HCT116 (cell line): ENCODE measurements around the gene SLC35C1. TPM values are rescaled to one million over a fixed set of nuclear protein-coding genes. Genes with fewer than 3 reads are reported as not detected.

ENCODE experiments used
- ATAC-seq: fragments of 200-7000 bp; cut with Tn5 transposase; 2 replicates; pipeline ENCODE4 v1.9.1; 2020; ENCODE audit warnings: mild to moderate bottlenecking, moderate library complexity
- BruUV-seq: library from RNA; stranded (reverse); fragments of 400-500 nt; replicated peaks from 2 replicates; lab custom pipeline; 2021; lab: Mats Ljungman, UMichigan
- CTCF ChIA-PET: fragments of 300-600 bp; sonication (Branson Sonifier 250); formaldehyde crosslinking; loops from one replicate; lab custom pipeline; 2021; ENCODE audit warnings: antibody characterized with exemption; lab: Charles Lee
- POLR2A ChIA-PET: fragments of 300-600, 350-600 bp; sonication (Branson Sonifier 250); formaldehyde crosslinking; loops from one replicate; lab custom pipeline; 2021; ENCODE audit warnings: antibody characterized with exemption; lab: Charles Lee
- RAD21 ChIA-PET, 2 experiments: fragments of 300-600 bp; sonication (Branson Sonifier 250); formaldehyde crosslinking; loops; one replicate each; lab custom pipeline; 2023; ENCODE audit warnings: low total read pairs in 2 of 2; ENCODE audit not compliant: uncharacterized antibody in 2 of 2, unreplicated experiment in 2 of 2, low non-redundant PET in 1 of 2; lab: Charles Lee
- DNase-seq: peaks from one replicate; pipeline ENCODE4 v3.0.0-alpha.2; 2010; ENCODE audit warnings: low read depth, low spot score
- H2AFZ ChIP-seq: fragments of 200-600 bp; shearing (Covaris generic), sonication (generic); 2 replicates; pipeline ENCODE4 v1.6.1; 2017; ENCODE audit warnings: low read depth, mixed run types, mixed read lengths, antibody characterized with exemption, low read length; ENCODE audit not compliant: poor library complexity, severe bottlenecking
- H3K27ac ChIP-seq: 2 replicates; pipeline ENCODE4 v1.5.1; 2012; ENCODE audit warnings: low read depth, low read length
- H3K27me3 ChIP-seq: fragments of 200-600 bp; sonication (generic); 2 replicates; pipeline ENCODE4 v1.6.1; 2016; ENCODE audit warnings: mixed run types, low read length, mixed read lengths; ENCODE audit not compliant: insufficient read depth
- H3K36me3 ChIP-seq, 2 experiments: fragments of 200-500 bp in 1 of 2; fragments of 200-600 bp in 1 of 2; sonication (Bioruptor generic) in 1 of 2; sonication (generic) in 1 of 2; 2 replicates each; pipeline versions ENCODE4 v1.5.1 to v1.6.1; 2014 to 2016; ENCODE audit warnings: low read length in 2 of 2, inconsistent platforms in 1 of 2, mixed read lengths in 1 of 2, mixed run types in 1 of 2; ENCODE audit not compliant: insufficient read depth in 2 of 2, control insufficient read depth in 1 of 2
- H3K4me1 ChIP-seq, 2 experiments: fragments of 200-600 bp in 1 of 2; sonication (generic) in 1 of 2; 2 replicates each; pipeline versions ENCODE4 v1.5.1 to v1.6.1; 2012 to 2017; ENCODE audit warnings: low read length in 2 of 2, inconsistent platforms in 1 of 2, mild to moderate bottlenecking in 1 of 2, mixed read lengths in 1 of 2, mixed run types in 1 of 2, moderate library complexity in 1 of 2; ENCODE audit not compliant: insufficient read depth in 2 of 2, control insufficient read depth in 1 of 2
- H3K4me2 ChIP-seq: fragments of 200-600 bp; sonication (generic); 2 replicates; pipeline ENCODE4 v1.6.1; 2017; ENCODE audit warnings: mixed run types, low read length, mixed read lengths
- H3K4me3 ChIP-seq, 2 experiments: fragments of 200-600 bp in 1 of 2; sonication (generic) in 1 of 2; replicated peaks in 1 of 2; 2 replicates each; pipeline ENCODE4 v1.5.1; 2011 to 2016; ENCODE audit warnings: low read length in 2 of 2, control low read depth in 1 of 2, low read depth in 1 of 2, mild to moderate bottlenecking in 1 of 2, mixed read lengths in 1 of 2, mixed run types in 1 of 2
- H3K79me2 ChIP-seq: fragments of 200-600 bp; sonication (generic); 2 replicates; pipeline ENCODE4 v1.6.1; 2017; ENCODE audit warnings: mild to moderate bottlenecking, mixed run types, low read length, moderate library complexity, mixed read lengths; ENCODE audit not compliant: insufficient read depth
- H3K9ac ChIP-seq: fragments of 200-600 bp; sonication (generic); 2 replicates; pipeline ENCODE4 v1.6.1; 2016; ENCODE audit warnings: low read length, mixed read lengths
- H3K9me2 ChIP-seq: fragments of 200-600 bp; sonication (generic), shearing (Covaris generic); 2 replicates; pipeline ENCODE4 v1.6.1; 2017; ENCODE audit warnings: mixed run types, mild to moderate bottlenecking, moderate library complexity; ENCODE audit not compliant: insufficient read depth
- H3K9me3 ChIP-seq, 2 experiments: fragments of 200-500 bp in 1 of 2; fragments of 200-600 bp in 1 of 2; sonication (Bioruptor generic) in 1 of 2; sonication (generic) in 1 of 2; 2 replicates each; pipeline ENCODE4 v1.6.1; 2014 to 2017; ENCODE audit warnings: low read length in 2 of 2, mixed read lengths in 2 of 2, inconsistent platforms in 1 of 2, low read depth in 1 of 2, mild to moderate bottlenecking in 1 of 2, mixed run types in 1 of 2, moderate library complexity in 1 of 2; ENCODE audit not compliant: control insufficient read depth in 1 of 2, insufficient read depth in 1 of 2
- H4K20me1 ChIP-seq: fragments of 200-600 bp; sonication (generic), shearing (Covaris generic); 2 replicates; pipeline ENCODE4 v1.6.1; 2017; ENCODE audit warnings: mixed run types, mild to moderate bottlenecking, moderate library complexity; ENCODE audit not compliant: insufficient read depth
- ATF3 ChIP-seq: IDR thresholded peaks from 2 replicates; pipeline ENCODE4 v1.6.1; 2012
- CBX3 ChIP-seq: IDR thresholded peaks from 2 replicates; pipeline ENCODE4 v1.6.1; 2012; ENCODE audit warnings: low read depth
- CEBPB ChIP-seq: IDR thresholded peaks from 2 replicates; pipeline ENCODE4 v1.6.1; 2012; ENCODE audit warnings: low read depth
- CTCF ChIP-seq, 3 experiments: fragments of 200-600 bp in 1 of 3; sonication (generic) in 1 of 3; IDR thresholded peaks in 2 of 3; conservative IDR thresholded peaks in 1 of 3; 2 replicates each; pipeline ENCODE4 v1.5.1; 2012 to 2017; ENCODE audit warnings: low read depth in 2 of 3, low read length in 2 of 3, antibody characterized with exemption in 1 of 3, borderline replicate concordance in 1 of 3, control low read depth in 1 of 3, mild to moderate bottlenecking in 1 of 3, mixed read lengths in 1 of 3, mixed run types in 1 of 3, moderate library complexity in 1 of 3; ENCODE audit not compliant: insufficient read depth in 1 of 3
- EGR1 ChIP-seq: IDR thresholded peaks from 2 replicates; pipeline ENCODE4 v1.6.1; 2012; ENCODE audit warnings: low read depth
- ELF1 ChIP-seq: IDR thresholded peaks from 2 replicates; pipeline ENCODE4 v1.6.1; 2012; ENCODE audit warnings: low read depth, borderline replicate concordance
- EZH2 ChIP-seq: fragments of 200-600 bp; sonication (generic); IDR thresholded peaks from 2 replicates; pipeline ENCODE4 v1.6.1; 2017; ENCODE audit warnings: antibody characterized with exemption, mixed run types
- EZH2phosphoT487 ChIP-seq: fragments of 200-600 bp; IDR thresholded peaks from 2 replicates; pipeline ENCODE4 v1.6.1; 2018; ENCODE audit warnings: antibody characterized with exemption, borderline replicate concordance
- FOSL1 ChIP-seq: IDR thresholded peaks from 2 replicates; pipeline ENCODE4 v1.6.1; 2012; ENCODE audit warnings: low read depth
- POLR2AphosphoS5 ChIP-seq: IDR thresholded peaks from 2 replicates; pipeline ENCODE4 v1.6.1; 2011; ENCODE audit warnings: mild to moderate bottlenecking, low read depth, low read length, moderate library complexity
- SP1 ChIP-seq: IDR thresholded peaks from 2 replicates; pipeline ENCODE4 v1.6.1; 2012; ENCODE audit warnings: low read depth
- TCF7L2 ChIP-seq: IDR thresholded peaks from 2 replicates; pipeline ENCODE4 v1.7.0; 2011; ENCODE audit warnings: borderline replicate concordance, inconsistent platforms; ENCODE audit not compliant: insufficient read depth, insufficient read length; ENCODE audit errors: extremely low read depth
- intact Hi-C: fragments of 100-400 bp; cut with micrococcal nuclease; formaldehyde crosslinking; loops from 2 replicates; pipeline ENCODE4 v1.10.0; 2022
- total RNA-seq: library from RNA; stranded (reverse); gene quantifications from one replicate; pipeline ENCODE4 v1.2.1, GENCODE V29; 2021; ENCODE audit not compliant: unreplicated experiment

SLC35C1 gene
- total RNA-seq, 1 experiment from 2014 or later, result 18.2 TPM

- TF ChIP-seq ATF3 (no peak), ELF1 (no peak), CBX3 (peak; percentile 13; the same call in 1 of the 2 replicates), SP1 (peak; percentile 97), TCF7L2 (peak; percentile 39), CTCF (IDR thresholded peaks at IDR 0.05 in 2 of 3, conservative IDR thresholded peaks at IDR 0.05 in 1 of 3; ENCODE audit: borderline replicate concordance in 1 of 3, insufficient read depth in 1 of 3, low read depth in 2 of 3, low read length in 2 of 3) (no peak), EZH2phosphoT487 (no peak), EGR1 (peak; percentile 93), EZH2 (no peak), FOSL1 (no peak), POLR2AphosphoS5 (peak; percentile 94), CEBPB (no peak)
- TF ChIP-seq, all 23 proteins: peak for 10
These were observed 42.3 kb downstream of the SLC35C1 start, which contains the start of gene CRY2 (continued) for GRCh38 chr11:45846974-45847910.

GRCh38 chr11:45847911-45848316 is 43.0 kb downstream of the SLC35C1 start:
- H3K9ac ChIP-seq, result peak overlapping the region; percentile 96
- RAD21 ChIA-PET, result no interaction called here
- no peaks in the 10 kb centered on the region for H3K9me2 ChIP-seq
- ATAC-seq (peak; percentile 46), DNase-seq (no peak)
- H2AFZ ChIP-seq, result no peak overlapping the region
- peak overlapping the region; percentile 43 for H3K27ac ChIP-seq
- no peaks in the 10 kb centered on the region for H4K20me1 ChIP-seq
- TF ChIP-seq SP1 (no peak), CTCF (IDR thresholded peaks at IDR 0.05 in 2 of 3, conservative IDR thresholded peaks at IDR 0.05 in 1 of 3; ENCODE audit: borderline replicate concordance in 1 of 3, insufficient read depth in 1 of 3, low read depth in 2 of 3, low read length in 2 of 3) (peak in 2 of 3 experiments; percentile 18 to 32; a peak in 3 of 6 replicates)
- BruUV-seq, result no TSS peak
- H3K4me3 ChIP-seq, result peak overlapping the region; percentile 81 to 97
- H3K36me3 ChIP-seq, result no peaks in the 10 kb centered on the region
- no peaks in the 10 kb centered on the region for H3K9me3 ChIP-seq
- peak overlapping the region; percentile 88 for H3K4me2 ChIP-seq
- peaks cover 2 to 26% of the 10 kb centered on the region in 2 experiments; a peak in 3 of 4 replicates for H3K4me1 ChIP-seq
- H3K79me2 ChIP-seq, result peaks cover 23% of the 10 kb centered on the region
- POLR2A ChIA-PET, result no interaction called here
- intact Hi-C loops, result no loop called here
- CTCF ChIA-PET, result interaction anchor here (0.9 kb wide), 1 partner anchor 535 kb away, joined by 3 read pairs; no protein-coding TSS in a partner anchor
- H3K27me3 ChIP-seq, result no peaks in the 10 kb centered on the region
